Measurements from ENCODE around the gene PTDSS2.
"Not testable (repeated sequence)": the region's sequence is repeated elsewhere in the genome, so short reads cannot be mapped to it uniquely, and the experiment has no call there.

PTDSS2 gene

DNA sequence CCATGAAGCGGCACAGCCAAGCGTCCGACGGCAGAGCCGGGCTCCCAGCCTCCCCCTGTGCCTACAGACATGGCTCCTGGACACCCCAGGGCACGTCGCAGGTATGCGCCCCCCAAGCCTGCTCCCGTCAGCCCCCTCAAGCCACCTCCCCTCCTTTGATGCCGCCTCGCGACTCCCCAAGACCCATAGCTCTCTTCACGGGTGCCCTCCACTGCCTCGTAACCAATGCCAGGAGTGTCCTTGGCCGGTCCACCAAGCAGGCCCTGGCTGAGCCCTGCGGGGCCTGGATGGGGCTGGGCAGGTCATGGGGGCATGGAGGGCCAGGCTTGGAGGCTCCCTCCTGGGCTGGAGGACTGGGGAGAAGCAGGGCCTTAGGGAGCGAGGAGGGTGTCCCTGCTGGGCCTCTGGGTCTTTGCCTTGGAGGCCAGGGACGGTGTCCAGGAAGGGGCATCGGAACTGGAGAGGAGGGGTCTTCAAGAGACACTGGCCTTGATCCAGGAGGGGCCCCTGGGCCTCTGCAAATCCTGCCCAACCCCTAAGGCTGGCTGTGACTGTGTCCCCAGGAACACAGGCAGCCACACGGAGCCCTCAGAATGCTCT lies 17.5 kb upstream of the PTDSS2 start:
- DNase-seq (ENCODE audit: low spot score) = no peak

DNA sequence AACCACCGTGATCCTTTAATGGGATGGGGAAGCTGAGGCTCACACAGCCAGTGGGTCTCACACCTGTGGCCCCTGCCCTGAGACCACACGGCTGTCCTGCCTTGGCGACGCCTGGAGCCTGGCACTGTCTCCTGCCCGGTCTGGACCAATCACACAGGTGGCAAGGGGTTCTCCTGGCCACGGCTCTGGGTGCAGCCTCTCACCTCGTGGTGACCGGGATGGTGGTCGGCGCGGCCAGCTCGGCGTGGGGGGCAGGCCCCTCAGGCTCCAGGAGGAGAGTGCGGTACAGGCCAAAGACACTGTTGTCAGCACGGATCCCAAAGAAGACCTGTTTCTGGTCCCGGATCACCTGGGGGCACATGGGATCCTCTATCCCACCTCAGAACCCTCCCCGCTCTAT lies 17.0 kb upstream of the PTDSS2 start:
- no peak for DNase-seq (ENCODE audit: low spot score)

DNA sequence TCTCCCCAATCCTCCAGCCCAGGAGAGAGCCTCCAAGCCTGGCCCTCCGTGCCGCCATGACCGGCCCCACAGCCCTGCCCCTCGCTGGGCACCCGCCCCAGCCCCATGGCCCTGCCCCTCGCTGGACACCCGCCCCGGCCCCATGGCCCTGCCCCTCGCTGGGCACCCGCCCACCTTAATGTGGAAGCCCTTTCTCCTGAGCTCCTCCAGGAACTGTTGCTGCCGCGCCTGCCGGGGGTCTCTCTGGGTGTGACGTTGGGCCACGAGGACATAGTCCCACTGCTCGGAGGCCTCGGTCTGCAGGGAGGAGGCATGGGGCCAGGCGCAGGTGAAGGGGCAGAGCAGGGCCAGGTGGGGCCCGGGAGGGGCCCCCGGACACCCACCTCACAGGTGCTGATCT lies 16.4 kb upstream of the PTDSS2 start:
- no peak for DNase-seq (ENCODE audit: low spot score)

DNA sequence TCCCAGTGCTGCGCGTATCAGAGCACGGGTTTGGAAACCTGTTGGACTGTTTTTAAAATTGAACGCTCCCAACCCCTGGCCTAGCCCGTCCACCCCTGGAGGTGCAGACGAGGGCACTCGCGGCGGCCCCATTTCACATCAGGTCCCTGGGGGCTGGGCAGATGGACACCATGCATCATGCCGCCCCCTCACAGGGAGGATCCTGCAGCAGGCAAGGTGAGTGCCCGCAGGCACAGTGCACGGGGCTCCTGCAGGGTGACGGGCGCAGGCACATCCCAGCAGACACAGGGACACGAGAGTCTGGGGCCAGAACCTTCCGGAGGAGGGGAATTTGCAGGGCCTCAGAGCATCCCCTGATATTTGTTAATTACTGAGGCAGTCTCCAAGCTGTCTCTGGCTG lies 15.6 kb upstream of the PTDSS2 start:
- DNase-seq (ENCODE audit: low spot score) = no peak

DNA sequence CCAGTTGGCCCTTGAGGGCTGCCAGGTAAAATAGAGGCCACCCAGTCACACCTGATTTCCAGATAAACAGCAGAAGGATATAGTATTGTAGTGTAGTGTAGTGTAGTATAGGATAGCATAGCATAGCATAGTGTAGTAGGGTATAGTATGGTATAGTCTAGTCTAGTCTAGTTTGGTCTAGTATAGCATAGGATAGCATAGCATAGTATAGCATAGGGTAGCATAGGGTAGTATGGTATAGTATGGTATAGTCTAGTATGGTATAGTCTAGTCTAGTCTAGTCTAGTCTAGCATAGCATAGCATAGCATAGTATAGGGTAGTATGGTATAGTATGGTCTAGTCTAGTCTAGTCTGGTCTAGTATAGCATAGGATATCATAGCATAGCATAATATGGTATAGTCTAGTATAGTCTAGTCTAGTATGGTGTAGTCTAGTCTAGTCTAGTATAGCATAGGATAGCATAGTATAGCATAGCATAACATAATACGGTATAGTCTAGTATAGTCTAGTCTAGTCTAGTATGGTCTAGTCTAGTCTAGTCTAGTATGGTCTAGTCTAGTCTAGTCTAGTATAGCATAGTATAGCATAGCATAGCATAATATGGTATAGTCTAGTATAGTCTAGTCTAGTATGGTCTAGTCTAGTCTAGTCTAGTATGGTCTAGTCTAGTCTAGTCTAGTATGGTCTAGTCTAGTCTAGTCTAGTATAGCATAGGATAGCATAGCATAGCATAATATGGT lies 14.9 kb upstream of the PTDSS2 start:
- DNase-seq (ENCODE audit: low spot score) = not testable (repeated sequence)

DNA sequence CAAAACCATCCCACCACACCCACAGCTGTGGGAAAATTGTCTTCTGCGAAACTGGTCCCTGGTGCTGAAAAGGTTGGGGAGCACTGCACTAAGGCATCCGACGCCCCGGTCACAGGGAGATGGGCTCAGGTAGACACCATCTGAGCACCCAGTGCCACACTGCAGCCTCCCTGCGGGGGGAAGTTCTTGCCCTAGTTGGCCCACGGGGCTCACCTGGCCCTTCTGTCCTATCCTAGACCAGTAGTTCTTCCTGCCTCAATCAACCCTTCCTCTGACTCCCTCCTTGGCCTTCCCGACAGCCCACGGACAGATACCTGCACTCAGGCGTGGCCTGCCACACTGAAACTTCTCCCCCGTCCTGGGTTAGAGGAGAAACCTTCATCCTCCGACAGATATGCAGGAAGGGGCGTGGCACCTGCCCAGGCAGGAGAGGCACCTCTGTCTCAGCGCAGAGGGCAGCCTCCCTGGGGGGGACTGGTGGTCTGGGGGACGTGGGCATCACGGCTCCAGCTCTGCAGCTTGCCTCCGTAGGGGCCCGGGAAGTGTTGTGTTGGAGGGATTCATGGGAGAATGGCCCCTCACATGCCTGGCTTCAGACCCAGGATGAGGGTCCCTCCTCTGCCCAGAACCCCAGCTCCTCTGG lies 12.7 kb upstream of the PTDSS2 start:
- no peak for DNase-seq (ENCODE audit: low spot score)

DNA sequence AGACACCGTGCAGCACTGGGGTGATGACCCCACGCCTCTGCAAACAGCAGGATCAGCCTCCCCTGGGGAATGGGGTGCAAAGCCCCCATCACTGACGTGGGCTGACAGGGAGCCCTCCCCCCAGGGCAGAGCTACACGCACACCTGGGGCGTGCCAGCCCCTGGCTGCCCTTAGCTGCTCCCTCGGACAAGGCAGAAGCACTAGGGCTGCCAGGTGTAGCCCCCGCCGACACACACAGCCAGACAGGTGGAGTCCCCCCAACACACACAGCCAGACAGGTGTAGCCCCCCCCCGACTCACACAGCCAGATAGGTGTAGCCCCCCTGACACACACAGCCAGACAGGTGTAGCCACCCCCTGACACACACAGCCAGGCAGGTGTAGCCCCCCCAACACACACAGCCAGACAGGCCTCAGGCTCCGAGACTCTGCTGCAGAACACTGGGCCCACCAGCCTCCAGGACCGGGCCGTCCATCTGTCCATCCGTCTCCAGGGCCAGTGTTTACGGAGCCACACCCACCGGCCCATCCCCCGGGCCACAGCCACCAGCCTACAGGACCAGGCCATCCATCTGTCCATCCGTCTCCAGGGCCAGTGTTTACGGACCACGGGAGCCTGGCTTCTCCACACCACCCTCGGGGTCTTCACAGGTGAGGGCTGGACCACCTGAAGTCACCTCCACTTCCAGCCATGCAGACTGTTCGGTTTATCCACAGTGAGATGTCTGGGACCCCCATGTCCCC lies 11.8 kb upstream of the PTDSS2 start:
- no peak for DNase-seq (ENCODE audit: low spot score)

DNA sequence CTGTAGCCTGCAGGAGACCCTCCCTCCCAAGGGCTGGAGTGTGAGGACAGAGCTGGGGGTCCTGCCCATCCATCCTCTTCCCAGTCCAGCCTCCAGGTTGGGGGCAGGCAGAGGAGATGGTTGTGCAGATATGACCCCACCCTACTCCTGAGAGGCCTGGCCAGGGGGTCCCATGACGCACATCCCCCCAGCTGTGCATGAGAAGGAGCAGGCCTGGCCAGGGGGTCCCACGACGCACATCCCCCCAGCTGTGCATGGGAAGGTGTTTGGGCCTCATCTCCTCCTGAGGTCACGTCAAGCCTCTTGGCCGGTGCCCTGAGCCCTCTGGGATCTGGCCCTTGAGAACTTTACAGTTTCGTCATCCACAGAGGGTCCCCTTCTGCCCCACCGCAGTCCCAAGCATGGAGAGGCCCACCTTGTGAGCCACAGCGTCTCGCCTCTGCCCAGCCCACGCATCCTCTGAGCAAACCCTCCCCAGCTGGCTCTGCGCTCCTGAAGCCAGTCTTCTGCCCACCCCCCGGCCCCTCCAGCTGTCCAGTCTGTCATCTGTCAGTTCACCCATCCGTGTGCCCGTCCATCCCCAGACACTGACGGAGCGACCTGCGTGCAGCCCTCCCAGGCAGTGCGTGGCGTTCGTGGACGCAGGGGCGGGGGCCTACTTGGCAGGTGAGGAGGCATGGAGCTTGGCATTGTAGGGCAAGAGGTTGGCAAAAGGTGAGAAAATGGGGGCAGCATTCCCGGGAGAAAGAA lies 10.6 kb upstream of the PTDSS2 start:
- DNase-seq (ENCODE audit: low spot score) = no peak

DNA sequence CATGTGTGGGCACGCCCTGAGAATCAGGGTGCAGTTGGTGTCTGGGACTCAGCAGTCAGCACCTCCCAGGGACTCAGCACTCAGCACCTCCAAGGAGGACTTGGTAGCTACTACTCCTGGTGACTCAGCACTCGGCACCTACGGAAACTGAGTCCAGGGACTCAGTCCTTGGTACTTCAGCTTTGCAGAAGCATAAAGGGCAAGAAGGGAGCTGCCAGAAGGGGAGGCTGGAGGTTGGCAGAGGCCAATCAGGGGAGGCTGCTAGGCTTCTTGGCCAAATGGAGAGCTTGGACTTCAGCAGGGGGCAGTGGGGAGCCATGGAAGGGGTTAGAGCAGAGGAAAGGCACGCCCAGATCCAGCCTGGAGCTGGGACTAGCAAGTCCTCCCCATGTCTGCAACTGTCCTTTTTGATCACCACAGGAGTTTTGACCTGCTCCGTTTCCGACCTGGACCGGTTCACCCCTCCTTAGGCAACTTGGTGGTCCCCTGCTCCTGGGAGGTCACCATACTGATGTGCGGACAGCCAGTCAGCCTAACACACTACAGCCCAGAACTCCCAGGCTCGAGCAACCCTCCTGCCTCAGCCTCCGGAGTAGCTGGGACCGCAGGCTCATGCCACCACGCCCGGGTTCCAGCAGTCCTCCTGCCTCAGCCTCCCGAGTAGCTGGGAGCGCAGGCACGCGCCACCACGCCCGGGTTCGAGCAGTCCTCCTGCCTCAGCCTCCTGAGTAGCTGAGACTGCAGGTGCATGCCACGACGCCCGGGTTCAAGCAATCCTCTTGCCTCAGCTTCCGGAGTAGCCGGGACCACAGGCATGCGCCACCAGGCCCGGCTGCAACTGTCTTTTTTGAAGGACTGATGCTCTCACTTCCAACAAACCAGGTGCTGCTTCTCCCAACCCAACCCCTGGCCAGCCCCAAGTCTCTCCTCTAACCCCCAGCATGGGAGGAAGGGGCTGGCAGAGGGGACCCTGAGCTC lies 9.7 kb upstream of the PTDSS2 start:
- DNase-seq (ENCODE audit: low spot score) = no peak

DNA sequence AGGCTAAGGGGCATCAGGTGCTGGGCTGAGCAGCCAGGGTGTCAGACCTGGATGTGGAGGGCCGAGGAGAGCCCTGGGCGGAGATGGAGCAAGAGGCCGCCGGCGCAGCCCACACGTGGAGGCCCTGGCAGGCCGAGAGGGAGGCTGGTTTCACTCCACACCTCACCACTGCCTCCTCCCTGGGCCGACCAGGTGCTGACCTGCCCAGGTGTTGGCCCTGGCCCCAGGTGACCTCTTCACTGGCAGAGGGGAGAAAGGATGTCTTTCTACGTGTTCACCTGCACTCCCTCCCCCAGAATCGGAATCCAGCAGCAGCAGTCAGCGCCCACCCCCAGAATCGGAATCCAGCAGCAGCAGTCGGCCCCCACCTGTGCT lies 9.0 kb upstream of the PTDSS2 start:
- DNase-seq (ENCODE audit: low spot score) = no peak

DNA sequence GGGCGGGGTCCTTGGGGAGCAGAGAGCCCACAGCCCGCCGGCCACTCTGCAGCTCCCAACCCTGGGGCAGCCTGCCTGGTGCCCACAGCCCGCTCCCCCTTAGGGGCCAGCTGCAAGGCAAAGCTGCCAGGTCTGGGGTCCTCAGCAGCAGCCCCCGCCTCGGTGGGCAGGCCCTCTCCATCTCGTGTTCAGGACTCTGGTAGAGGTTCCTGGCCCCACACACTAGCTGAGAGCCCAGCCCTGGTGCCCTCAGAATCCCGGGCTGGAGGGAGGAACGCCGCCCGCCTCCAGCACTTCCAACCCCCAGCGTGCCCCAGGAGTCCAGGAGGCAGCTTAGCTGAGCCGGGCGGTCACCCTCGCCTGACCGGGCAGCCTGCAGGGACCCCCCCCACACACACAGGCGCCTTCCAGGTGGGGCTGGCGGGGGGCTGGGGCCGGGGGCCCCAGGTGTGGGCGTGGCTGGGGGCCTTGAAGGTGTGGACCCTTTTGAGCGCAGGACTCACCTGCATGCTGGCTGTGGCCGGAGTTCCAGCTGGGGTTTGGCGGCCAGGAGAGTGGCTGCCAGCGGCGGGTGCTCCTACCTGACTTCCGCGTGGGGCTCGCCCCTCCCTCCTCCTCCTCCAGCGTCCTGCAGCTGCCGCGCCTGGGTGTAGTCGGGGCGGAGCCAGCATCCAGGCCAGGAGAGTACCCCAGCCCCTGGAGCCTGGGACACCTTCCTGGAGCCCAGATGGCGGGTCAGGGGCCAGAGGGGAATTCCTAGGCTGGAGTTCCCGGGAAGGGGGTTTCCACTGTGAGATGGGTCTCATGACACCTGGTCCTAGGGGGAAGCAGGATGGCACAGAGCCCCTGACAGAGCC lies 8.4 kb upstream of the PTDSS2 start, which contains the start of gene ANO9:
Gene ANO9 (minus strand): TSS at position 594 of the 857 bp plus-strand sequence. CDS start 85 bp downstream, at position 509.
- DNase-seq (ENCODE audit: low spot score) = peak; percentile 53

DNA sequence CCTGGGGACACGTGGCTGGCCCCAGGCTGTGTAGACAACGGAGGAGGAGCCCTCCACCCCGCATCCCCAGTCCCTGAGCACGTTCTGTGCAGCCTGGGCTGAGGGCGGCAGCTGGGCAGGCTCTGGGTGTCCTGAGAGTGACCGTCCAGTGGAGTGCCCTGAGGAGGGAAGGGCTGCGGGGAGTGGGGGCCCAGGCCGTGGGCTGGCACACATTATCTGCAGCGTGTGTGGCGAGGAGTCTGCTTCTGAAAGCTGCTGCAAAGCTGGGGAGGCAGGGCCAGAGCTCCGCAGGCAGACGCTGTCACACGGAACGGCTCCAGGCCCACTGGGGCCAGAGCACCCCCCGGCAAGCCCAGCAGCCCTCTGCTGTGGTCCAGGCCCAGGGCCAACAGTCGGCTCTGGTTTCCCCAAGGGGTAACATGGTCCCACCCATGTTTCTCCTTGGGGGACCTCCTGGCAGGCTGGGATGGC lies 7.4 kb upstream of the PTDSS2 start:
- no peak for DNase-seq (ENCODE audit: low spot score)

DNA sequence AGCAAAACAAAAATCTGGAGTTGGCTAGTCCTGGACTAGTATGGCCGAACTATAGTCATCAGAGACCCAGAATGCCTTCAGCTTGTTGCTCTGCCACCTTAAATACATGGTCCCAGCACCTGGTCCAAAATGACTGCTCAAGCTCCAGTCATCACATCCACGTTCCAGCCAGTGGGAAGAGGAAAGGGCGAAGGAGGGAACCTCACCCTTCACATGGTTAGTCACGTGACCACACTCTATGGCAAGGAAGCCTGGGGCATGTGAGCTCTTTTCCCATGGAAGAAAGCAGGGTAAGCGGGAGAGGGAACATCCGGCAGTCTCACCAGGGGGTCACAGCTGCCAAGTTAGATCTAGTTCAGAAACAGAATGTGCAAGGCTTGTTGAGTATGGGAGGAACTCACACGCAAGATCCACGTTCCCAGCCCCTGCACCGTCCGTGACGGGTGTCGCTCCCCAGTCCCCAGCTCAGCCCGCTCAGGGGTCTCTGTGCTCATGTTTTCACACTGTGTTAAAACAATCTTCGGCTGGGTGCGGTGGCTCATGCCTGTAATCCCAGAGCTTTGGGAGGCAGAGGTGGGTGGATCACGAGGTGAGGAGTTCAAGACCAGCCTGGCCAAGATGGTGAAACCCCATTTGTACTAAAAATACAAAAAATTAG lies 6.4 kb upstream of the PTDSS2 start:
- no peak for DNase-seq (ENCODE audit: low spot score)

DNA sequence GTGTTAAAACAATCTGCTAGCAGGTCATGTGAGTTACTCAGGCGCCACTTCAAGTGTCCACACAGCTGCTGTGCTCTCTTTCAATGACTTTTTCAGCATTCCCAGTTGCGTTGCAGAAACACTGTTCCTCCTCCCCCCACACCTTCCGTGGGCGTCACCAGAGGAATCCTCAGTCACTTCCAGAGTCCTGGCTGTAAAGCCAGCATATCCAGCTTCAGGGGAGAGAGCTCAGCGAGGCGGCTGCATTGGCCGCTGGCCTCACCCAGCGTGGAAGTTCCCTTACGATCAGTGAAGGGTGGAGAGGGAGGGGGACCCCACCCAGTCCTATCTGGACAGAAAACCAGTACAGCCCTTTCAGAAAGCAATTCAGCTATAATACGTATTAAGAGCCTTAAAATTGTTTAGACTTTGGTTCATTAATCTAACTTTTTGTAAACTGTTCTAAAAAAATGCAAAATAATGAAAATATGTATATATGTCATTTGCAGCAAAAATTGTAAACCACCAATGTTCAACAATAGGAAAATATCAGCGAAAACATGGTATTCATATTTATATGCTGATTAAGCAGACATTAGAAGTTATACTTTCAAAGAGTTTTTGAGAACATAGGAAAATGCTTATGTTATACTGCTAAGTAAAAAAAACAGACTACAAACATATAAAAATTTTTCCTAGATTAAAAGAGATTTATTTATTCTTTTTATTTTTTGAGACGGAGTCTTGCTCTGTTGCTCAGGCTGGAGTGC lies 5.5 kb upstream of the PTDSS2 start:
- no peak for DNase-seq (ENCODE audit: low spot score)

DNA sequence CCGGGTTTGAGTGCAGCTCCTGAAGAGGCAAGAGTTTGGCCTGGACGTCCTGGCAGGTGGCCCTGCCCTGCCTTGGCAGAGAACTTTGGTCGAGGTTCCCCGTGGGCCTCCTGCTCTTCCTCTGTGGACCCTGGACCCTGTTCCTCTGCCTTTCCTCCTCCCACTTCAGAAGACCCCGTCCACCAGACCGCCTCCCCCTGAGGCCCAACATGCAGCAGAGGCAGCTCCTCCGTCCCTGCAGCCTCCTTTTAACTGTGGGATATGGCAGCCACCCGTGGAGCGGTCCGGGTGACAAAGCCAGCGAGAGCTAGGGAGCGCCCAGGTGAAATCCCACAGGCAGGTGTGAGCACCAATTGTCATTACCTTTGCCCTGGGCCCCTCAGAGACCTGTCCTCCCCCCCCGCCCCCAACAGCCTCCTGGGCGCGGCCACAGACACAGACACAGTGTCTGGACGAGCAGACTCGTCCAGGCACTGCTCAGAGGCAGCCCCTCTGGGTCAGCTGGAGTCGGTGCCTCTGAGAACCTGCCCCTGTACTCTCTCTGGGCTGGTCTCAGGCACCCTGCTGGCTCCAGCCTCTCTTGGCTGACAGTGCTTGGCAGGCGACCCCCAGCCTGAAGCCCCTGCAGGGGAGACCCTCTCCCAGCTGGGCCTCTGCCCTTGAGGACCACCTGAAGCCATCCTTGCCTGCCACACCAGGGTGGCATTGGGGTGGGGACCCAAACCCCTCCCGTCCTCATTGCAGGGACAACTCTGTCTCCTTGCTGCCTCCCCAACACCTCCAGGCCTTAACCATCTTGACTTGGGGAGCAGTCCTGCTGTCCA lies 4.1 kb upstream of the PTDSS2 start:
- DNase-seq (ENCODE audit: low spot score) = no peak

DNA sequence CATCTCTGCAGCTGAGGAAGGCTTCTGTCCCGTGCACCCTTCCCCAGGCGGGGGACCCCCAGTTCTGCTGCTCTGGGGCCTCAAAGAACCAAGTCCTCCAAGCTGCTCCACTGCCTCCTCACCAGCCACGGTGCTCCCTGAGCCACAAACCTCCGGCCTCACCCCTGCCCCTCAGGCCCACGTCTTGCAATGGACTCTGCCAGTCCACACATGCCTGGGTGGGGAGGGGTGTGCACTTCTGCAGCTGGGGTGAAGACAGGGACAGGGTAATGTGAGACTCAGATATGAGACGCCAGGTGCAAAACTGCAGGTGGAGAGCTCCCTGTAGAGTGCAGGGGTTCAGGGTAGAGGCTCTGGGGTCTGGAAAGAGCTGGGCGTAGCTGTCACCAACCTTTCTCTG lies 3.2 kb upstream of the PTDSS2 start:
- peak; percentile 48 for DNase-seq (ENCODE audit: low spot score)

DNA sequence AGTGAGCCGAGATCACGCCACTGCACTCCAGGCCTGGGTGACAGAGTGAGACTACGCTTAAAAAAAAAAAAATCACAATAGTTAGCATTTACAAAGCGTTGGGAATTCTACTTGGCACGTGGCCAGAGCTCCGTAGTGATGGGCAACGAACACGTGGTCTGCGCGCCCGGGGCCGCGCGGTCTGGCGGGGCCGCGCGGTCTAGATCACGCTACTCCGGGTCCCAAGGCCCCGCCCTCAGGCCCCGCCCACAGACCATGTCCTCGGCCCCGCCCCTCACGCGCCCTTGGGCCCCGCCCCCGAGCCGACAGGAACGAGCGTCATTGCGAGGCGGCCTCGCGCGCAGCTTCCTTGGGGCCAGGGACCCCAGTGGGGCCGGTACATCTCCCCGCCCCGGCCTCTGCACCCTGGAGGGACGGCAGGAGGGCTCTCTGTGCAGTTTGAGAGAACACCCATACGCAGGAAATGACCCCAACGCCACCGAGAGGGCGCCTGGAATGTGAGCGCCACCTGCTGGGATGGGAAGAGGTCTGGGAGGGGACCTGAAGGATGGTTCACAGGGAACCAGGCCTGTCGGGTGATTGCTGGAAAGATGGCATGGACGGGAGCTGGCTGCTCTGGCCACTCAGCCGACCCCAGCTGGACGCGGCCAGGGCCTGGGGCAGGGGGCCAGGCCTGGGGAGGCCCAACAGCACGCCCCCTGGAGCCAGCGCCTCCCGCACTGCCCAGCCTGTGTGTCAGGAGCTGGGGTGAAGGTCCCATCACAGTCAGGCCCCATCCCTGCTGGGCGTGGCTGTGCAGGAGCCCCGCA lies 2.0 kb upstream of the PTDSS2 start:
- peak; percentile 92 for DNase-seq (ENCODE audit: low spot score)

Data from NAMALWA (cell line).